HG03571 (cell line): ENCODE measurements around the gene ADRB1.

Experiments
- ATAC-seq: cut with Tn5 transposase; IDR thresholded peaks from one replicate; pipeline ENCODE4 v1.9.1; 2021; ENCODE audit not compliant: unreplicated experiment

The ADRB1 gene

GRCh38 chr10:114043532-114044246, at the start of gene ADRB1:
Gene ADRB1 (plus strand): TSS chr10:114043866. CDS start chr10:114044133, 267 bp downstream.
- ATAC-seq, result no peak

- ATAC-seq, result no peak
Observed at GRCh38 chr10:113995201-113995600, 48.5 kb upstream of the ADRB1 start.

- no peak for ATAC-seq
Observed at GRCh38 chr10:113997428-113997827, 46.2 kb upstream of the ADRB1 start.

- no peak for ATAC-seq
Observed at GRCh38 chr10:113999531-113999930, 44.1 kb upstream of the ADRB1 start.

- ATAC-seq, result no peak
Observed at GRCh38 chr10:114000457-114001010, 43.1 kb upstream of the ADRB1 start.

- ATAC-seq, result no peak
Observed at GRCh38 chr10:114002422-114002821, 41.2 kb upstream of the ADRB1 start.

GRCh38 chr10:114003161-114003941, 40.3 kb upstream of the ADRB1 start:
- no peak for ATAC-seq

GRCh38 chr10:114009281-114009996, 34.2 kb upstream of the ADRB1 start:
- no peak for ATAC-seq

GRCh38 chr10:114010316-114010715, 33.4 kb upstream of the ADRB1 start:
- ATAC-seq, result no peak

GRCh38 chr10:114012650-114013049, 31.0 kb upstream of the ADRB1 start:
- ATAC-seq, result no peak

- ATAC-seq, result no peak
Observed at GRCh38 chr10:114015708-114016107, 28.0 kb upstream of the ADRB1 start.

GRCh38 chr10:114017271-114017670, 26.4 kb upstream of the ADRB1 start:
- ATAC-seq, result no peak

GRCh38 chr10:114017873-114018272, 25.8 kb upstream of the ADRB1 start:
- no peak for ATAC-seq

- no peak for ATAC-seq
Observed at GRCh38 chr10:114019226-114019625, 24.4 kb upstream of the ADRB1 start.

GRCh38 chr10:114021154-114021553, 22.5 kb upstream of the ADRB1 start:
- no peak for ATAC-seq

GRCh38 chr10:114021717-114022680, 21.7 kb upstream of the ADRB1 start:
- no peak for ATAC-seq

- no peak for ATAC-seq
Observed at GRCh38 chr10:114022766-114023597, 20.7 kb upstream of the ADRB1 start.

- ATAC-seq, result peak; percentile 78
Observed at GRCh38 chr10:114024876-114025610, 18.6 kb upstream of the ADRB1 start.
